ENCODE results near the gene BTBD9. TPM values are rescaled to one million over a fixed set of nuclear protein-coding genes. Genes with fewer than 3 reads are reported as not detected.

BTBD9 gene
- polyA plus RNA-seq, 1 donor = 7.7 TPM

DNA sequence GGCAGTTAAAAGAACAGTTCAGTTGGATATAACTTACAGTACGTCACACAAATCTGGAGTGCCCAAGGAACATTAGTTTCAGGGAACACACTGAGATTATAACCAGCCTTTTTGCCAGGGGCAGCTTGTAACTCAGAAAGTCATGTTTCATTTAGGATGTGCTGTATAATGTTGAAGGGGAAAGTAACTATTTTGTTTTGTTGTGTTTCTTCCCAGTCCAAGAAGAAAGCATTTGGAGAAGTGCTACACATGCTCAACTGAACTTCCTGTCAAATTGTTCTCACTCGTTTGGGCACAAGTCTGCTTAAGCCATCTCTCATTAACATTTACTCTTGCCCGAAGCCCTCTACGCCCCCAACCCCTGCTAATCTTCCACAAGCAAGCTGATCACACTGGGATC is 157.9 kb downstream of the BTBD9 start:
- no peak for DNase-seq (ENCODE audit: low read depth)

DNA sequence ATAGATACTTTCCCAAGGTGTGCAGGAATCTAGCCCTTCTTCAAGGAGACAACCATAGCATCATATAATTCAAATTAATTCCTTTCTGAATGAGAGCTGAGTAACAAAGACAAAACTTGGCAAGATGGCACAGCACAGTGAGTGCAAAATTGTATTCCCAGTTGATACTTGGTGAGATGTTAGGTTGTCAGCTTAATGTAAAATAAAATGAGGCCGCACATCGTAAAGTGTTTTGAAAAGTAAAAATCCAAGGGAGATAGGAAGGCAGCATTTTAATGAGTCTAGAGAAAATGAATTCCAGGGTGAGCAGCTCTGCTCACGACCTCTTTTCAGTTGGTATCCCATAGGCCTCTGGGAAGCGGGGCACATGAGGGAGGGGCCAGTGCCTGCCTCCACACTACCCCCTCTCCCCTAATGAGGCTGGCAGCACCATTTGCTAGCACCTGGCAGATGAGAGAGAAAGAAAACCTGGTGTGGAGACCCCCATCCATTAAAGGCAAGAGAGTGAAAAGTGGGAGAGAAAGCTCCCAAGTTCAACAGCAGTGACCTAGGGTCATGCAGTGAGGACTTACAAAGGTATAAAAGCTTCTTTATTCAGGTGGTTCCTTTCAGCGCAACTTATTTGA is 158.4 kb downstream of the BTBD9 start:
- DNase-seq (ENCODE audit: low read depth) = no peak

DNA sequence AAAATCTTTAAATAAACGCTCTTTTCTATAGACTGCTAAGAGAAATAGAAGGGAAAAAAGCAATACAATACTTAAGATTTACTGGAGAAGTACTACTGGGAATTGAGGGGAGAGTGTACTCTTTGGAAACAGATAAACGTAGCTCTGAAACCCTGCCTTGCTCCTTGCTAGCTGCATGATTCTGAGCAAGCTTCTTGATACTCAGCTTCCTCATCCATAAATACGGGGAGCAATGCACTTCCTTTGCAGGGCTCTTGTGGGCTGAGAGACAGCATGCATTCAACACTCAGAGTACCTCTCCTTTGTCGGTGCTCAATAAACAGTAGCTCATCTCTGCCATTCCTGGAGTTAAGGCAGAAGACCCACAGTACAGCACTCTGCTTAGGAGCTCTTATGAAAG is 159.7 kb downstream of the BTBD9 start:
- no peak for DNase-seq (ENCODE audit: low read depth)

DNA sequence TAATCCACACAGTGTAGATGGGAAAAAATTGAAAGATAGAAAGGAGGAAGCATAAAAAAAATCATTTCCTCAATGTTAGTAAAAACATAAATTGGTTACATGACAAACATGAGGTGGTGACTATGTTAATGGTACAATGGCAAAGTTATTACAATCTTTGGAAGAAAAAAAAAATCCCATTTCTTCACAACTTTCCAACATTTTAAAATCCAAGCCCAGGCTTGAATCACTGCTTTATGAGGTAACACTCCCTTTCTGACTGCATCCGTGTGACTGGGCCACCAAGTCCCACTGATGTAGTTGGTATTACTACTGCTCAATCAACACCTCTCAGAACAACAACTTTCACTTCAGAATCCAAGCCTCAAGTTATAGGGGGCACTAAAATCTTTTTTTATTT is 160.4 kb downstream of the BTBD9 start:
- DNase-seq (ENCODE audit: low read depth) = no peak

DNA sequence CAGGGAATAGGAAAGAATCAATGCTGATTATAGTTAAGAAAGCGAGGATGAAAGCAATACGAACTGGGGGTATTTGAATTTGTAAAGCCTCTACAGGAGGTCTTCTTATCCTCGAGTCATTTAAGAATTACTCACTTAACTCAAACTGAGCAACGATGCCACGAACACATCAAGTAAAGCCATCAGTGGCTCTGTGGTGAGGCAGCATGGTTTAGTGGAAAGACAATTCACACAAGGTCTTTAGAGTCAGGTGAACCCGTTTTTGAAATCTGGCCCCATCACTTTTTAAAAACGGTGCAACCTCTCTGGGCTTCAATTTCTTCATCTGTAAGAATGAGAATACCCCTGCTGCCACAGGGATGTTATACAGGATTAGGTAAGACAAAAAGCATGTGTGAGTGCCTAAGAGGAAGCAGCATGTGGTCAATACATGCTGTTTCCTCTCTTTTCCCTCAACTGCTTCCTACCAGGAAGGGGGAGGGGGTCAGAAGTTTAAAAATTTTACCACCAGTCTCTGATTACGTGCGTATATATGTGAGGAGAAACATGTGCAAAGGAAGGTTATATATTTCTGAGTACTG is 162.0 kb downstream of the BTBD9 start:
- no peak for DNase-seq (ENCODE audit: low read depth)

DNA sequence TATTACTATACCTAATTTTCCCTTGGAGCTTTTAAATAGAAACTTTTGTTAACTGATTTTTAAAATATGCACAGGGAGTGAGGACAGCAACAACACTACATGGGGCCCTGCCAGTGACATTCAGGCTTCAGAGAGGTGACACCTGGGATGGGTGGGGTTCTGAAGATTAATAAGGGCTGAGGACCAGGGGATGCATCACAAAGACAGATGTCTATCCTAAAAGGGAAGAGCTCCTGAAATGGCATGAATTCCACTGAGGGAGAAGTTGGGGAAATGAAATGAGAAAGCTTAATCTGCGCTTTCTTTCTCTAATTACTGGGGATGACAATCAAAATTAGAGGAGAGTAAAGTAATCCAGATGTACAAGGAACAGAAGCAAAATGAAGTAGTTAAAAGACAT is 162.8 kb downstream of the BTBD9 start:
- no peak for DNase-seq (ENCODE audit: low read depth)

DNA sequence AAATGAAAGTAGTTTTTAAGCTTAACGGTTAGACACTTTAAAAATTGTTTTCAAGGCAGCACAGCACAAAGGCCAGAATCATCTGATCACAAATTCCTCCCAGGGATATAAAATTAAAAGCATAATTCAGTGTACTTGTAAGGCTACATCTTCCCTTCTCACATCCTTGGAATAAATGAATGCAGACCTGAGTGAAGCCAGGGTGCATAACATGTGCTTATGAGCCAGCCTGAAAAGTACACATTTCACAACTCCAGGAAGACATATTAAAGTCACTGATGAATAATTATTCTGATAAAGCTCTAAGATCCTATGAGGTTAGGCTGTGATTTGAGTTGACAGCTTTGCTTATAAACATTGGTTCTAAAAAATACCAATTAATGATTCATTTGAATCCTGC is 163.6 kb downstream of the BTBD9 start:
- no peak for DNase-seq (ENCODE audit: low read depth)

DNA sequence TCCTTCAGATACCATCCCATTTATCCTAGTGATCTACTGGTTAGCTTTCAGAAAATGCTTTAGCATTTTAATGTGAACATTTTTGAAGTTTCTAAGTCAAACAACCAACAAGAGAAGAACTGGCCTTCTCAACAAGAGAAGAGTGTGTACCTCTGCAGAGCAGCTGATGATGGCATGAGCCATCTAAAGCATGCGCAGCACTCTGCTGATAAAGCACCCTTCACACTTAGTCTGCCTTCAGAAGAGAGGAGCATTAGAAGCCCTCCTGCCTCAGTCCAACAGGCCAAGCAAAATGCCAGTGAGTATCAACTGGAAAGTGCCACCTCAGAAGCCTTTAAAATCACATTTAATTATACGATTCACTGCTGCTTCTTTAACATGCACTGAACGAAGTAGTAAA is 169.2 kb downstream of the BTBD9 start:
- no peak for DNase-seq (ENCODE audit: low read depth)

DNA sequence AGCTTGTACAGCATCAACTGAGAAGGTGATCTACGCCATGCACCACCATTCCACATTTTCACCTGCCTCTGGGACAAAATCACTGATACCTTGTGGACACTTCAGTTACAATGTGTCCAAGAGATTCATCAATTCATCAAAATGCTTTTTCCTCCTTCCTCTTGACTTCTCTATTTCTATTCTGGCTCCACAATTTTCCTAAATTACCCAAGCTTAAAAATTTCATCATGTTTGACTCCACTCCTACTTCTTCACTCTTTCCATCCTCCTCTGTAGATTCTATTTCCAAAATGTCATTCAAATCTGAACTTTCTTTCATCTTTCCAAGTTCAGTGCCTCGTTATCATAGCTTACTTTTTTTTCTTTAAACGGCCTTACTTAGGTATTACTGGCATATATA is 172.2 kb downstream of the BTBD9 start:
- no peak for DNase-seq (ENCODE audit: low read depth)

DNA sequence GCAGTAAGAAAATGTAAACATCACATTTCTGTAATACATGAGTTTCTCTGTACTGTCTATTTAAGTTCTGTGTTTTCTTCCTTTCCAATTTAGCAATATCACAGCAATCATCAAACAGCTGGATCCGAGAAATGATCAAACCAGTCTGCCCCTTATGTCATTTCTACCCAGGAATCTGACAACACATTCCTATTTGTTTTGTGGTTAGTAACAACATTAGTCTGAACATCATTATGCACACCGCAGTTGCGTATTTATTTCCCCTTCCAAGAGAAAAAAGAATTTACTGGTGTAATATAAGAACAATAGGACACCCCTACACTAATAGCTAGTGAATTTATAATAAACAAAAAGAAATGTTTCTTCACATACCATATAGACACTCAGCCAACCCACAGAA is 179.5 kb downstream of the BTBD9 start:
- no peak for DNase-seq (ENCODE audit: low read depth)

DNA sequence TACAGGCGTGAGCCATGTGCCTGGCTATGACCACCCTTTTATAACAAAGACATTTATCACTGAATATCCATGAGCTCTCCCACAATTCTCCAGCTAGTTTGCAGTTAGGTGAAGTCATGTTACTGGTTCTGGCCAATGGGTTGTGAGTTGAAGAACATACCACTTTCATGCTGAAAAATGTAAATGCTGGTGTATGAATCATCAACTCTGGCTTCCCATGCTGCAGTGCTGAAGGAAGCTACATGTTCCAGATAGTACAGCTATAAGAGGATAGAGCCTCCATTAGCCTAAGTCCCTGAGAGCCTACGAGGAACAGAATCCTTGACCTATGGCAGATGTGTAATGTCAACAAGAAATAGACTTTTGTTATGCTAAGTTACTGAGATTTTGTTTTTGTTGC is 180.4 kb downstream of the BTBD9 start:
- no peak for DNase-seq (ENCODE audit: low read depth)

DNA sequence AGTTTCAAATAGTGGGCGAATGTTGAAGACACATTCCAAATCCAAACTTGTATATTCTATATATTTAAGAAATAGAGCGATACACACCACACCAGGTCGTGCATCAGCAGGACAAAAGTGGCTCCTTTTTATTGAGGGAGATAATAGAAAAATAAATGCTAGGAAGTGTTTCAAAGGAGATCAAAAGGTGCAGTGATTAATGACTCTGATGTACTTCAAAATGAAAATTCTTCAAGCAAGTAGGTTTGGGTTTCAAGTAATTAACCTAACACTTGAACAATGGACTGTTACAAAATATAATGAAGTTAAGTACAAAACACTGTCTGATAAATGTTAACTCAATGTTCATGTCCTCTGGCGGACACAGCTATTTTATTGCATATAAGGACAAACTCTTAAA is 185.9 kb downstream of the BTBD9 start:
- no peak for DNase-seq (ENCODE audit: low read depth)

DNA sequence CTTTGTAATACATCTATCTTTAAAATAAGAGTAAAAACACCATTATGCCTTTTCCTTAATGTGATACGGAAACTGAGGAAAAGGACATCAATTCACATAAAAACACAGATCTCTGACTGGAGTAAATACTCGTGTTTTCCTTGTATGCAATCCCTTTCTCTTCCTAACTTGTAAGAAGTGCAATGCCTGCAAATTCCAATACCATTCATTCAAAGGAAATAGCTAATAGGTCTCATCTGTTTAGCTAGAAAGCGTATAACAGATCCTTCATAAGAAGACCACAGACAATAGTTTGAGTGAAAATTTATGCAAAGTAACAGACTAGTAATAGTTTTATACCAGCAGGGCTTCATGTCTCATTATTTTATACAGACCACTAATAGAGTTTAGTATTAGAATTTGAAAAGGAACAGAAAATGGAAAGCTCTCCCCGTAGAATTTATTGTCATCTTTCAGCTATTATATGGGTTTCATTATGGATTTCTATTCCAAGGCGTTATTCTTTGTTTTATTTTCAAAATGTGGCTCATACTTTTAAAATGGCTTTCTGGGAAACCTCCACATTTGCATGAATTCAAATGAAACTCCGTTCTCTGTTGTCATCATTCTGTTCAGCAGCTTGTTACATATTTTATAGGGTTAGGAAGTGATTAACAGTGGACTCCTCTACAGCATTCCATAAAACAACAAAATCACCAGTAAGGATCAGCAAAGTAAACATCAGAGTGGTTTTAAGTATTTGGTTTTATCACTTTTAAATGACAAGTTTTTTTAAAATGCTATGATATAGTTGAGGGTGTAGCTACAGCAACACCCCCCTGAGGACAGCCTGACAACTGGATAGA is 186.7 kb downstream of the BTBD9 start:
- DNase-seq (ENCODE audit: low read depth) = no peak

DNA sequence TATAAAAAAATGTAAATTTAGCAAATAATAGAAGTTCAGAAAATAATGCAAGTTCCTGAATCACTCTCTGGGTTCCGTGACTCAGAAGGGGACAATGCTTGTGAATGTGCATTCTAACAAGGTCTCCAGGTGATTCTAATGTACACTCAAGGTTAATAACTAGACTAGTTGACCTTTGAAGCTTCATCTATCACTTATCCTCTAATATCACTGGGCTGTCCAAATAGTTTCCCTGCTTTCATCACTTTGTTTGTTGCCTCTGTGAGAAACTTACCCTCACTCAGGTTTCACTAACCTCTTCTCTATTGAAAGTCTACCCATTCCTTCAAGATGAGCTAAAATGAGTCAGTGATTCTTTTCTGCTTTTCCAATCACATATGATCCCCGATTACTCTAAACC is 189.0 kb downstream of the BTBD9 start:
- DNase-seq (ENCODE audit: low read depth) = no peak

DNA sequence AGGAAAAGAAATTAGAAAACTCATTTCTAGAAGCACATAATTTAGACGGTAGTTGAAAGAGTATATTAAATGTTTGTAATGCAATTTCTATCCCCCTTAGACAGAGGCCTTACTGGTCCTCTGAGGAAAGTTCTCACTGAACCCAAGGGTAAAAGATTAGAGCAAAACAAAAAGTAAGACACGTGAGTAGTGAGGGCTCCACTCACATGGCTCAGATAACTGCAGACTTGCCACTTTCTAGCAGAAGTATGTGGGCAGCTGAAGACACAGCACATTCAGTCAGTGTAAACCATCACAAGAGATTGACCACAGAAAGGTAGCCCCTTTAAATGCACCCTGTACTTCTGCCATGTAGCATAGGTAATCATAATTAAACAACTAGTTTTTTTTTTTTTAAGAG is 193.8 kb downstream of the BTBD9 start:
- DNase-seq (ENCODE audit: low read depth) = no peak

DNA sequence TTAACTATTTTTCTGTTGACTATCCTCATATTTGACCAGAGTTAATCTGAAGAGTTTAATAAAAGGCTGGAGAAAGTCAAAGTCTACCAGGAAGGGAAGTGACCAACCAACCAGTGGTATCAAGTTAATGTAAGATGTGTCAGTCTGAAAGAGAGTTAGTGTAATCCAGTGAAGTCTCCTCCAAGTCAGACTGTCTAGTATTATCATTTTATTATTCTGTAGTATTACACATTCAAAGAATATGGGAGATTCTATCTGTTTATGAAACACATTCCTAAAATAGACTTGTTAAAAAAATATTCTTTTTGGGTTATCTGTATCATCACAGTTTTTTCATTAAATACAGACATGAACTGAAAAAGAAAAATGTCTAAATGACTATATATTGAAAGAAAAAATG is 194.4 kb downstream of the BTBD9 start:
- DNase-seq (ENCODE audit: low read depth) = no peak

DNA sequence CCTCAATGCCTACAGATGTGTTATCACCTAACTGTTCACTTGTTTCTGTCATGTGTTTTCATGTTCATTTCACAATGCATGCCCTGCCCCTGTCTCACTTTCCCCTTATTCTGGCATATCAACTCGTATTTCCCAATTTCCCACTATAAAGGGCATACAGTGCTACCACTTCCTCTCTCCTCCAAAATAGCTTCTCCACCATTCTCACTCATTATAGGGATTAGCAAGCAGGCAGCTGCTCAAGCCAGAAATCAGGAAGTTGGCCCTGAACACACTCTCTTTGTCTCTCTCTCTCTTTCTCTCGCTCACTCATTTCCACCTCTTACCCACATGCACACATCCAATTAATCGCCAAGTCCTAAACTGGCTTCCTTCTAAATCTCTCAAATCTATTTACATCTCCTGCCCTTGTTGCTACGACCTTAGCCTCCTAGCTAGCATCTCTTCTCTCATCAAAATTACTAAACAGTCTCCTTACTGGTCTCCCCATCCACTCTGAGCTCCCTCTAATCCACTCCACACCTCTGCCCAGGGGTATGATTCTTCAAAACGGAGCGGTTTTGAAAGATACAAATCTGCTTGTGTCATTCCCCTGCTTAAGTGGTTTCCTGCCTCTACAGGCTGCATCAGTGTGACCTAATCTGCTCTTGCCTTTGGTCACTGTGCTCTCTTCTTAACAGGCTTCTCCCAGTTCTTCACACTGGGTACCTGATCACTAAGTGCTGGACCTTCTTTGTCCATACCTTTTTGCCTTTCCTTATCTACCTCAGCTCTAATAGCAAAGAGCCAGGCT is 196.2 kb downstream of the BTBD9 start:
- no peak for DNase-seq (ENCODE audit: low read depth)

DNA sequence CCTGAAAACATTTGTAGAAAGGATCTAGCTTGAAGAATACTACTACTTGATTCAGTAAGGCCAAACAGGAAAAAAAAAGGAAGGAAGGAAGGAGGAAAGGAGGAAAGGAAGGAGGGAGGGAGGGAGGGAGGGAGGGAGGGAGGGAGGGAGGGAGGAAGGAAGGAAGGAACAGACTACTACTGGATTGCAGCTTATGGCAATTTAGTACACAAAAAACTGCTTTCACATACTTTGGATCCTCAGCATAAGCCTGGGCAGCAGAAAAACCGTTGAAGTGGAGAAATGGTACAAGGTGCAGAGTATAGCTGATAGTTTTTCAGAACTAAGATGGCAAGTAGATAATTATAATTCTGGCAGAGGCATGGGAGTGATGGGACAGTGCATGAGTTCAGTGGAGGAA is 201.6 kb downstream of the BTBD9 start:
- no peak for DNase-seq (ENCODE audit: low read depth)

DNA sequence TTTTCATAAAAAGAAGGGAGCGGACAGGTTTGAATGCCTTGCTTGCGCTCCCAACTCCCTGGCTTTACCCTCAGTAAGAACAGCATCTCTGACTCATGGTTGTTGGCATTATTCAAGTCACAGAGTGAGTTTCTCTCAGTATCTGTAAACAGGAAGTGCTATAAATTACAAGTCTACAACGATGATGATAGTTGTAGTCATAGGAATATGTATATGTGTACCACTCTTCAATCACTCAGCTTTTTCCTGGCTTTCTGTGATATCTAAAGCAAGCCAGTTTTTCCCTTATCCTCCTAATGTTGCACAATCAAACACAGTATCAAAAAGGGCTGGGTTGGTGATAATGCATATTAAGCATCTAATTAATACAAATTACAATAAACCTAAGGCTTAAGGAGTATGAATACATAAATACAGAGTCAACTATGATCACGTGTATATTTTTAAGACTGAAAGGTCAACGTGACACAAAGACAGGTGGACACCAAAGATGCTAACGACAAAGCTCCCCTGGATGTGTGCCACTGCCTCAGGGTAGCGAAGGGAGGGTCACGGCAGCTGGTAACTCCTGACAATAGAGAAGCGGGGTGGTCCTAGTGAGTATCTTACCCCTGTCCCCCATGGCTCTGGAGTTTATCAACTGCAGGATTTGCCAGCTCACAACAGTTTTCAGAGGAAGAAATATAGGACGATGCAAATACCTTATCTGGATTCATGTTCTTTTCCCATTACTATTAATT is 202.8 kb downstream of the BTBD9 start:
- no peak for DNase-seq (ENCODE audit: low read depth)

DNA sequence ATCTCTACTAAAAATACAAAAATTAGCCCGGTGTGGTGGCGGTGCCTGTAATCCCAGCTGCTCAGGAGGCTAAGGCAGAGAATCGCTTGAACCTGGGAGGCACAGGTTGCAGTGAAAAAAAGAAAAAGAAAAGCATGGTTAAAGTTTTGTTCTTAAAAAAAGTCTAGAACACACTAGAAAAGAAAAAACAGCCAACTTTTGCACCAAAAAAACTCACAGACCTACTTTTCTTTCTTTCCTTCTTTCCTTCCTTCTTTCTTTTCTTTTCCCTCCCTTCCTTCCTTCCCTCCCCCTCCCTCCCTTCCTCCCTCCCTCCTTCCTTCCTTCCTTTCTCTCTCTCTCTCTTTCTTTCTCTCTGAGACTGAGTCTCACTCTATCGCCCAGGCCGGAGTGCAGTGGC is 204.4 kb downstream of the BTBD9 start:
- DNase-seq (ENCODE audit: low read depth) = no peak

DNA sequence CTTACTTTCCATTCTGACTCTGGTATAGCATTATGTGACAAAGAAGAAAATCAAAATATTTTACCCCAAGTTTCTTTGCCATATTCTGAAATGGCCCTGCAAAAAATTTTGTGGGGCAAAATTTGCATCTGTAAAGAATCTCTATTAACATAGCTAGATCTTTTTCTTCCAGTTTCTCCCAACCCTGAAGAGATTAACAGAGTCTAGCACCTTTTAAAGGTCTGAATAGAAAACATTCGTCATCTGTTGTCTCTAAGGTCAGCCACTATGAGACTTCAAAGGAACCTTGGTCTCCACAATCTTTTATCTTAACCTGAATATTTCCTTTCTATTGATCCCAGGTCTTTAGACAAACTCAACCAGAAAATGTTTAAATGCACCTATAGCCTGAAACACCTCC is 205.7 kb downstream of the BTBD9 start:
- DNase-seq (ENCODE audit: low read depth) = no peak

DNA sequence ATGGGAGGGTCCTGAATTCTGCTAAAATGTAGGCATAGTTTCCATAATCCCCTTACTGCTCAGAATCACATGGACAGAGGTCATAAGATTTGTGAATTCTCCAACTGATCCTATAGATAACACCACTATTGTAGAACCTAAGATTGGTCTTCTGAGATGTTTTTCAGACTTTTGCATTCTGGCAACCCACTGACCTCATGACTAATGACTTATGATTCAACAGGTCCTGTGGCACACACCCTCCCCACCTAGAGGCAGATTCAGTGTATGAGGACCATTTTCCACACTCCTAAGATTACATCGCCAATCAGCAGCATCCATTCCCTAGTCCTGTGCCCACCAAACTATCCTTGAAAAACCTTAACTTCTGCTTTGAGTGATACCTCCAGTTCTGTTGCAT is 207.2 kb downstream of the BTBD9 start:
- DNase-seq (ENCODE audit: low read depth) = no peak
